H1 (cell line): ENCODE measurements around the gene ONECUT2. TPM values are rescaled to one million over a fixed set of nuclear protein-coding genes. Genes with fewer than 3 reads are reported as not detected.

Experiments used
- CTCF ChIA-PET: fragments of 300-600 bp; sonication (Branson Sonifier 250); formaldehyde crosslinking; loops from one replicate; lab custom pipeline; 2021; ENCODE audit not compliant: partially characterized antibody; lab: Charles Lee
- POLR2A ChIA-PET: fragments of 300-600 bp; sonication (Branson Sonifier 250); formaldehyde crosslinking; loops from one replicate; lab custom pipeline; 2021; ENCODE audit warnings: inconsistent platforms; ENCODE audit not compliant: partially characterized antibody; lab: Charles Lee
- DNase-seq, 2 experiments: peaks; one replicate each; pipeline versions ENCODE4 v3.0.0 to v3.0.0-alpha.2; 2010 to 2022; ENCODE audit warnings: low spot score in 2 of 2, low read depth in 1 of 2, mixed read lengths in 1 of 2
- FAIRE-seq: peaks from 2 replicates; lab custom pipeline; 2011; peaks lifted over from hg19 to GRCh38; lab: Jason Lieb, UNC
- H2AFZ ChIP-seq: 2 replicates; pipeline ENCODE4 v1.8.1; 2012; ENCODE audit warnings: low read length, inconsistent platforms
- H2AK5ac ChIP-seq: 2 replicates; pipeline ENCODE4 v1.6.1; 2013; ENCODE audit warnings: low read depth, low read length
- H2BK120ac ChIP-seq: replicated peaks from 2 replicates; pipeline ENCODE3; 2013; ENCODE audit warnings: low read depth, low read length, inconsistent platforms
- H2BK12ac ChIP-seq: 2 replicates; pipeline ENCODE4 v1.6.1; 2013; ENCODE audit warnings: low read depth, low read length
- H2BK15ac ChIP-seq: 2 replicates; pipeline ENCODE4 v1.6.1; 2013; ENCODE audit warnings: low read length
- H2BK20ac ChIP-seq: 2 replicates; pipeline ENCODE4 v1.6.1; 2013; ENCODE audit warnings: low read length
- H2BK5ac ChIP-seq: 2 replicates; pipeline ENCODE4 v1.6.1; 2013; ENCODE audit warnings: low read depth, low read length
- H3K14ac ChIP-seq: 2 replicates; pipeline ENCODE4 v1.6.1; 2013; ENCODE audit warnings: inconsistent platforms; ENCODE audit not compliant: insufficient read length
- H3K18ac ChIP-seq: 2 replicates; pipeline ENCODE4 v1.6.1; 2013; ENCODE audit warnings: low read length; ENCODE audit errors: extremely low read depth
- H3K23ac ChIP-seq: 2 replicates; pipeline ENCODE4 v1.6.1; 2013; ENCODE audit warnings: inconsistent platforms; ENCODE audit not compliant: insufficient read length
- H3K23me2 ChIP-seq: 2 replicates; pipeline ENCODE4 v1.6.1; 2013; ENCODE audit warnings: low read depth, low read length
- H3K27ac ChIP-seq: 2 replicates; pipeline ENCODE4 v1.6.1; 2011; ENCODE audit warnings: low read depth, low read length, inconsistent platforms
- H3K27me3 ChIP-seq, 4 experiments: replicated peaks in 1 of 4; 1 replicate in 1 of 4; 2 replicates in 3 of 4; pipeline versions ENCODE4 v1.6.1 to v1.8.1; 2011 to 2013; ENCODE audit warnings: low read length in 3 of 4, mild to moderate bottlenecking in 3 of 4, inconsistent platforms in 2 of 4, mixed read lengths in 2 of 4, moderate library complexity in 1 of 4; ENCODE audit not compliant: control insufficient read depth in 3 of 4, insufficient read depth in 3 of 4; ENCODE audit errors: extremely low read depth in 1 of 4
- H3K36me3 ChIP-seq, 4 experiments: 2 replicates each; pipeline versions ENCODE4 v1.6.1 to v1.8.1; 2011 to 2013; ENCODE audit warnings: mild to moderate bottlenecking in 4 of 4, low read length in 3 of 4, moderate library complexity in 2 of 4, control low read depth in 1 of 4, inconsistent platforms in 1 of 4; ENCODE audit not compliant: insufficient read depth in 4 of 4, control insufficient read depth in 2 of 4
- H3K4ac ChIP-seq: replicated peaks from 2 replicates; pipeline ENCODE3; 2013; ENCODE audit warnings: low read length, low read depth, mixed read lengths, inconsistent platforms; ENCODE audit not compliant: insufficient read length
- H3K4me1 ChIP-seq, 4 experiments: replicated peaks in 1 of 4; 1 replicate in 1 of 4; 2 replicates in 3 of 4; pipeline versions ENCODE4 v1.6.1 to v1.8.1; 2011 to 2013; ENCODE audit warnings: low read length in 3 of 4, inconsistent platforms in 2 of 4, mixed read lengths in 1 of 4; ENCODE audit not compliant: insufficient read depth in 4 of 4, control insufficient read depth in 3 of 4
- H3K4me2 ChIP-seq, 2 experiments: 2 replicates each; pipeline versions ENCODE4 v1.6.1 to v1.8.1; 2011 to 2013; ENCODE audit warnings: low read depth in 2 of 2, low read length in 2 of 2, control low read depth in 1 of 2, inconsistent platforms in 1 of 2, mild to moderate bottlenecking in 1 of 2; ENCODE audit not compliant: insufficient read depth in 1 of 2
- H3K4me3 ChIP-seq, 4 experiments: fragments of 200-600, 300-600 bp in 1 of 4; sonication (generic), shearing (Covaris generic), sonication (Bioruptor Twin) in 1 of 4; 2 replicates each; pipeline versions ENCODE4 v1.5.1 to v1.8.1; 2011 to 2016; ENCODE audit warnings: low read length in 4 of 4, low read depth in 3 of 4, control low read depth in 2 of 4, inconsistent platforms in 2 of 4, mild to moderate bottlenecking in 2 of 4, mixed read lengths in 1 of 4, moderate library complexity in 1 of 4; ENCODE audit not compliant: insufficient read depth in 2 of 4; ENCODE audit errors: extremely low read depth in 1 of 4
- H3K56ac ChIP-seq: replicated peaks from 2 replicates; pipeline ENCODE3; 2013; ENCODE audit warnings: low read depth, mild to moderate bottlenecking, mixed read lengths, low read length, inconsistent platforms; ENCODE audit not compliant: insufficient read length
- H3K79me1 ChIP-seq: 2 replicates; pipeline ENCODE4 v1.6.1; 2013; ENCODE audit warnings: low read depth, low read length, control low read depth
- H3K79me2 ChIP-seq, 2 experiments: 2 replicates each; pipeline versions ENCODE4 v1.6.1 to v1.8.1; 2012 to 2013; ENCODE audit warnings: low read length in 2 of 2, mild to moderate bottlenecking in 2 of 2, inconsistent platforms in 1 of 2; ENCODE audit not compliant: insufficient read depth in 2 of 2, control insufficient read depth in 1 of 2
- H3K9ac ChIP-seq, 4 experiments: replicated peaks in 1 of 4; 1 replicate in 1 of 4; 2 replicates in 3 of 4; pipeline versions ENCODE4 v1.6.1 to v1.8.1; 2011 to 2013; ENCODE audit warnings: low read depth in 3 of 4, low read length in 3 of 4, control low read depth in 2 of 4, mild to moderate bottlenecking in 2 of 4, moderate library complexity in 2 of 4, inconsistent platforms in 1 of 4; ENCODE audit errors: extremely low read depth in 1 of 4
- H3K9me3 ChIP-seq, 2 experiments: 2 replicates each; pipeline versions ENCODE4 v1.6.1 to v1.8.1; 2012 to 2013; ENCODE audit warnings: mild to moderate bottlenecking in 2 of 2, moderate library complexity in 2 of 2, control low read depth in 1 of 2, inconsistent platforms in 1 of 2, low read depth in 1 of 2, low read length in 1 of 2, mixed read lengths in 1 of 2; ENCODE audit not compliant: insufficient read depth in 2 of 2
- H4K20me1 ChIP-seq, 2 experiments: replicated peaks in 1 of 2; 2 replicates each; pipeline versions ENCODE3 to v1.8.1; 2011 to 2013; ENCODE audit warnings: inconsistent platforms in 2 of 2, low read length in 2 of 2, mild to moderate bottlenecking in 1 of 2; ENCODE audit not compliant: insufficient read depth in 2 of 2, control insufficient read depth in 1 of 2
- H4K5ac ChIP-seq: 2 replicates; pipeline ENCODE4 v1.6.1; 2013; ENCODE audit warnings: low read length, low read depth, mixed read lengths, inconsistent platforms; ENCODE audit not compliant: insufficient read length
- H4K8ac ChIP-seq: 2 replicates; pipeline ENCODE4 v1.8.0; 2013; ENCODE audit warnings: mild to moderate bottlenecking, moderate library complexity, low read length, inconsistent platforms; ENCODE audit not compliant: insufficient read depth; ENCODE audit errors: extremely low read depth
- H4K91ac ChIP-seq: replicated peaks from 2 replicates; pipeline ENCODE3; 2013; ENCODE audit warnings: low read length, mixed read lengths, inconsistent platforms; ENCODE audit not compliant: insufficient read length
- ASH2L ChIP-seq: fragments of 200-600, 300-600 bp; sonication (generic); IDR thresholded peaks from one replicate; pipeline ENCODE4 v1.7.1; 2017; ENCODE audit warnings: low read length
- CBX8 ChIP-seq: fragments of 300-800, 300-1000 bp; sonication (generic); IDR thresholded peaks from 2 replicates; pipeline ENCODE4 v1.7.1; 2016; ENCODE audit warnings: low read depth, low read length, borderline replicate concordance
- CHD2 ChIP-seq: IDR thresholded peaks from 2 replicates; pipeline ENCODE4 v1.6.1; 2012; ENCODE audit warnings: low read length, improper control_type of control experiment
- CREB1 ChIP-seq: IDR thresholded peaks from 2 replicates; pipeline ENCODE4 v1.6.1; 2012; ENCODE audit warnings: inconsistent platforms
- EP300 ChIP-seq, 2 experiments: IDR thresholded peaks; 1 replicate in 1 of 2; 2 replicates in 1 of 2; pipeline ENCODE4 v1.6.1; 2011 to 2012; ENCODE audit warnings: low read depth in 2 of 2, low read length in 2 of 2, mild to moderate bottlenecking in 2 of 2, borderline replicate concordance in 1 of 2, inconsistent platforms in 1 of 2, moderate library complexity in 1 of 2
- KDM5A ChIP-seq: fragments of 200-600 bp; IDR thresholded peaks from 2 replicates; pipeline ENCODE4 v1.7.1; 2012; ENCODE audit warnings: mild to moderate bottlenecking, low read length, inconsistent platforms, mixed read lengths
- MAX ChIP-seq: IDR thresholded peaks from 2 replicates; pipeline ENCODE4 v1.6.1; 2012; ENCODE audit warnings: inconsistent platforms
- RXRA ChIP-seq: IDR thresholded peaks from 2 replicates; pipeline ENCODE4 v1.6.1; 2011; ENCODE audit warnings: low read depth, mild to moderate bottlenecking, low read length, moderate library complexity; ENCODE audit not compliant: insufficient read depth
- SIX5 ChIP-seq: IDR thresholded peaks from 2 replicates; pipeline ENCODE4 v1.6.1; 2011; ENCODE audit warnings: mild to moderate bottlenecking, low read depth, low read length
- WGBS, 2 experiments: shearing (Covaris generic) in 1 of 2; methylation state at CpG; one replicate each; pipeline versions ENCODE4 v1.1.6 to v1.1.7; 2013 to 2015; ENCODE audit warnings: low lambda C conversion rate in 2 of 2, mixed read lengths in 2 of 2, inconsistent platforms in 1 of 2, low coverage in 1 of 2, missing lambda C conversion rate in 1 of 2; ENCODE audit not compliant: insufficient replicate concordance in 2 of 2, insufficient coverage in 1 of 2, insufficient read length in 1 of 2; ENCODE audit errors: extremely low coverage in 1 of 2, missing lambda C conversion rate in 1 of 2; 5-methylcytosine and 5-hydroxymethylcytosine counted together
- polyA plus RNA-seq, 7 experiments: library from polyadenylated mRNA; depleted of rRNA in 3 of 7; stranded (reverse) in 5 of 7; unstranded in 2 of 7; fragments of >200 nt in 5 of 7; fragments of 200-250 nt in 2 of 7; gene quantifications; 1 replicate in 5 of 7; 2 replicates in 1 of 7; 4 replicates in 1 of 7; pipeline versions ENCODE4 v1.2.1 to v1.2.3, GENCODE V29; 2011 to 2013; ENCODE audit warnings: missing spikeins in 2 of 7, mixed read lengths in 2 of 7
- total RNA-seq: library from RNA; stranded (reverse); fragmentation: NEBNext Ultra II Directional; extraction: Animal tissue kit (Norgen Biotek cat#: 25700); gene quantifications from 2 replicates; pipeline ENCODE4 v1.2.1, GENCODE V29; 2021

Gene ONECUT2
- total and polyA plus RNA-seq, 2 of the 8 experiments (the other 6 are each of a cell fraction or from before 2014, with no cell fraction given), result 0.38 to 1.9 TPM

- no peak overlapping the region for H3K27ac ChIP-seq
- no peaks in the 10 kb centered on the region for H3K79me1 ChIP-seq
- CTCF ChIA-PET, result interaction anchor here (1.3 to 2.5 kb wide), 2 partner anchors 24 to 87 kb away, joined by 5 to 10 read pairs; no protein-coding TSS in a partner anchor
Measured at GRCh38 chr18:57533868-57534510, 98.8 kb downstream of the ONECUT2 start.

More at GRCh38 chr18:57533868-57534510, 98.8 kb downstream of the ONECUT2 start:
- Histone ChIP-seq H3K4me1 (peaks cover 5 to 14% (median 7%) of the 10 kb centered on the region in 4 experiments; a peak in 5 of 7 replicates), H3K27me3 (no peaks in the 10 kb centered on the region), H3K23ac (peak overlapping the region; percentile 57), H3K4me3 (no peak overlapping the region), H2BK5ac (peak overlapping the region; percentile 67; the same call in 1 of the 2 replicates), H3K14ac (no peak overlapping the region), H2AFZ (peak overlapping the region; percentile 85), H2AK5ac (no peak overlapping the region), H4K8ac (no peak overlapping the region), H2BK12ac (peak overlapping the region; percentile 1; the same call in 1 of the 2 replicates), H2BK15ac (no peak overlapping the region), H3K36me3 (no peaks in the 10 kb centered on the region), H2BK20ac (0 out of 2 replicates have a peak overlapping the region, but pooled peaks have one; percentile 15), H3K4me2 (0 out of 4 replicates have a peak overlapping the region, but pooled peaks of 1 of the 2 experiments have one; percentile 35), H3K23me2 (no peaks in the 10 kb centered on the region; the same call in 1 of the 2 replicates), H3K18ac (no peak overlapping the region), H3K79me2 (no peaks in the 10 kb centered on the region), H3K9ac (no peak overlapping the region), H2BK120ac (no peak overlapping the region), H3K56ac (no peak overlapping the region), H4K20me1 (no peaks in the 10 kb centered on the region), H3K9me3 (no peaks in the 10 kb centered on the region), H3K4ac (no peak overlapping the region), H4K91ac (peak overlapping the region; percentile 57), H4K5ac (no peak overlapping the region)
- no peak for TF ChIP-seq SIX5
- TF ChIP-seq CREB1, result no peak
- TF ChIP-seq CBX8, result no peak
- TF ChIP-seq RXRA, result no peak
- TF ChIP-seq KDM5A, result no peak
- peak; percentile 15 for TF ChIP-seq ASH2L
- TF ChIP-seq MAX, result 0 out of 2 replicates have a peak, but pooled peaks have one; percentile 9
- no peak for TF ChIP-seq EP300 (IDR thresholded peaks at IDR 0.05; ENCODE audit: borderline replicate concordance in 1 of 2, low read depth in 2 of 2, low read length in 2 of 2)
- no peak for TF ChIP-seq CHD2
- POLR2A ChIA-PET, result interaction anchor here (1.0 kb wide), 1 partner anchor 16 kb away, joined by 3 read pairs; no protein-coding TSS in a partner anchor
- FAIRE-seq (peak; percentile 39), DNase-seq (no peak)
- 80% methylated on average over 4 of the region's 4 CpGs; no CpG with 5 or more reads in 1 of the 2 experiments for WGBS, 2 experiments
